Activated T-cell treated with anti-CD3 and anti-CD28 coated beads for 48 hours (primary cell): Measurements from ENCODE around the gene LTBP3.

ENCODE experiments used
- DNase-seq: peaks from one replicate; pipeline ENCODE4 v3.0.0-alpha.2; 2020; ENCODE audit warnings: low read depth

LTBP3 gene

DNA sequence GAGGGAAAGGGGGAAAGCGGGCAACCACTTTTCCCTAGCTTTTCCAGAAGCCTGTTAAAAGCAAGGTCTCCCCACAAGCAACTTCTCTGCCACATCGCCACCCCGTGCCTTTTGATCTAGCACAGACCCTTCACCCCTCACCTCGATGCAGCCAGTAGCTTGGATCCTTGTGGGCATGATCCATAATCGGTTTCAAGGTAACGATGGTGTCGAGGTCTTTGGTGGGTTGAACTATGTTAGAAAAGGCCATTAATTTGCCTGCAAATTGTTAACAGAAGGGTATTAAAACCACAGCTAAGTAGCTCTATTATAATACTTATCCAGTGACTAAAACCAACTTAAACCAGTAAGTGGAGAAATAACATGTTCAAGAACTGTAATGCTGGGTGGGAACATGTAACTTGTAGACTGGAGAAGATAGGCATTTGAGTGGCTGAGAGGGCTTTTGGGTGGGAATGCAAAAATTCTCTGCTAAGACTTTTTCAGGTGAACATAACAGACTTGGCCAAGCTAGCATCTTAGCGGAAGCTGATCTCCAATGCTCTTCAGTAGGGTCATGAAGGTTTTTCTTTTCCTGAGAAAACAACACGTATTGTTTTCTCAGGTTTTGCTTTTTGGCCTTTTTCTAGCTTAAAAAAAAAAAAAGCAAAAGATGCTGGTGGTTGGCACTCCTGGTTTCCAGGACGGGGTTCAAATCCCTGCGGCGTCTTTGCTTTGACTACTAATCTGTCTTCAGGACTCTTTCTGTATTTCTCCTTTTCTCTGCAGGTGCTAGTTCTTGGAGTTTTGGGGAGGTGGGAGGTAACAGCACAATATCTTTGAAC lies 52.5 kb downstream of the LTBP3 start:
- DNase-seq, result no peak

DNA sequence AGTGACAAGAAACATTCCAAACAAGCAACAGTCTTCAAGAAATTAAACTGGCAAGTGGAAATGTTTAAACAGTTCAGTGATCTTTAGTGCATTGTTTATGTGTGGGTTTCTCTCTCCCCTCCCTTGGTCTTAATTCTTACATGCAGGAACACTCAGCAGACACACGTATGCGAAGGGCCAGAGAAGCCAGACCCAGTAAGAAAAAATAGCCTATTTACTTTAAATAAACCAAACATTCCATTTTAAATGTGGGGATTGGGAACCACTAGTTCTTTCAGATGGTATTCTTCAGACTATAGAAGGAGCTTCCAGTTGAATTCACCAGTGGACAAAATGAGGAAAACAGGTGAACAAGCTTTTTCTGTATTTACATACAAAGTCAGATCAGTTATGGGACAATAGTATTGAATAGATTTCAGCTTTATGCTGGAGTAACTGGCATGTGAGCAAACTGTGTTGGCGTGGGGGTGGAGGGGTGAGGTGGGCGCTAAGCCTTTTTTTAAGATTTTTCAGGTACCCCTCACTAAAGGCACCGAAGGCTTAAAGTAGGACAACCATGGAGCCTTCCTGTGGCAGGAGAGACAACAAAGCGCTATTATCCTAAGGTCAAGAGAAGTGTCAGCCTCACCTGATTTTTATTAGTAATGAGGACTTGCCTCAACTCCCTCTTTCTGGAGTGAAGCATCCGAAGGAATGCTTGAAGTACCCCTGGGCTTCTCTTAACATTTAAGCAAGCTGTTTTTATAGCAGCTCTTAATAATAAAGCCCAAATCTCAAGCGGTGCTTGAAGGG lies 53.3 kb downstream of the LTBP3 start:
- no peak for DNase-seq

DNA sequence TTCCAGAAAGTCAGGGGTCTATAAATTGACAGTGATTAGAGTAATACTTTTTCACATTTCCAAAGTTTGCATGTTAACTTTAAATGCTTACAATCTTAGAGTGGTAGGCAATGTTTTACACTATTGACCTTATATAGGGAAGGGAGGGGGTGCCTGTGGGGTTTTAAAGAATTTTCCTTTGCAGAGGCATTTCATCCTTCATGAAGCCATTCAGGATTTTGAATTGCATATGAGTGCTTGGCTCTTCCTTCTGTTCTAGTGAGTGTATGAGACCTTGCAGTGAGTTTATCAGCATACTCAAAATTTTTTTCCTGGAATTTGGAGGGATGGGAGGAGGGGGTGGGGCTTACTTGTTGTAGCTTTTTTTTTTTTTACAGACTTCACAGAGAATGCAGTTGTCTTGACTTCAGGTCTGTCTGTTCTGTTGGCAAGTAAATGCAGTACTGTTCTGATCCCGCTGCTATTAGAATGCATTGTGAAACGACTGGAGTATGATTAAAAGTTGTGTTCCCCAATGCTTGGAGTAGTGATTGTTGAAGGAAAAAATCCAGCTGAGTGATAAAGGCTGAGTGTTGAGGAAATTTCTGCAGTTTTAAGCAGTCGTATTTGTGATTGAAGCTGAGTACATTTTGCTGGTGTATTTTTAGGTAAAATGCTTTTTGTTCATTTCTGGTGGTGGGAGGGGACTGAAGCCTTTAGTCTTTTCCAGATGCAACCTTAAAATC lies 54.0 kb downstream of the LTBP3 start:
- no peak for DNase-seq

DNA sequence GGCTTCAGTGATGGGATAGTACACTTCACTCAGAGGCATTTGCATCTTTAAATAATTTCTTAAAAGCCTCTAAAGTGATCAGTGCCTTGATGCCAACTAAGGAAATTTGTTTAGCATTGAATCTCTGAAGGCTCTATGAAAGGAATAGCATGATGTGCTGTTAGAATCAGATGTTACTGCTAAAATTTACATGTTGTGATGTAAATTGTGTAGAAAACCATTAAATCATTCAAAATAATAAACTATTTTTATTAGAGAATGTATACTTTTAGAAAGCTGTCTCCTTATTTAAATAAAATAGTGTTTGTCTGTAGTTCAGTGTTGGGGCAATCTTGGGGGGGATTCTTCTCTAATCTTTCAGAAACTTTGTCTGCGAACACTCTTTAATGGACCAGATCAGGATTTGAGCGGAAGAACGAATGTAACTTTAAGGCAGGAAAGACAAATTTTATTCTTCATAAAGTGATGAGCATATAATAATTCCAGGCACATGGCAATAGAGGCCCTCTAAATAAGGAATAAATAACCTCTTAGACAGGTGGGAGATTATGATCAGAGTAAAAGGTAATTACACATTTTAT lies 54.7 kb downstream of the LTBP3 start:
- DNase-seq, result no peak

DNA sequence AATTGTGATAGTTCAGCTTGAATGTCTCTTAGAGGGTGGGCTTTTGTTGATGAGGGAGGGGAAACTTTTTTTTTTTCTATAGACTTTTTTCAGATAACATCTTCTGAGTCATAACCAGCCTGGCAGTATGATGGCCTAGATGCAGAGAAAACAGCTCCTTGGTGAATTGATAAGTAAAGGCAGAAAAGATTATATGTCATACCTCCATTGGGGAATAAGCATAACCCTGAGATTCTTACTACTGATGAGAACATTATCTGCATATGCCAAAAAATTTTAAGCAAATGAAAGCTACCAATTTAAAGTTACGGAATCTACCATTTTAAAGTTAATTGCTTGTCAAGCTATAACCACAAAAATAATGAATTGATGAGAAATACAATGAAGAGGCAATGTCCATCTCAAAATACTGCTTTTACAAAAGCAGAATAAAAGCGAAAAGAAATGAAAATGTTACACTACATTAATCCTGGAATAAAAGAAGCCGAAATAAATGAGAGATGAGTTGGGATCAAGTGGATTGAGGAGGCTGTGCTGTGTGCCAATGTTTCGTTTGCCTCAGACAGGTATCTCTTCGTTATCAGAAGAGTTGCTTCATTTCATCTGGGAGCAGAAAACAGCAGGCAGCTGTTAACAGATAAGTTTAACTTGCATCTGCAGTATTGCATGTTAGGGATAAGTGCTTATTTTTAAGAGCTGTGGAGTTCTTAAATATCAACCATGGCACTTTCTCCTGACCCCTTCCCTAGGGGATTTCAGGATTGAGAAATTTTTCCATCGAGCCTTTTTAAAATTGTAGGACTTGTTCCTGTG lies 55.4 kb downstream of the LTBP3 start:
- no peak for DNase-seq

DNA sequence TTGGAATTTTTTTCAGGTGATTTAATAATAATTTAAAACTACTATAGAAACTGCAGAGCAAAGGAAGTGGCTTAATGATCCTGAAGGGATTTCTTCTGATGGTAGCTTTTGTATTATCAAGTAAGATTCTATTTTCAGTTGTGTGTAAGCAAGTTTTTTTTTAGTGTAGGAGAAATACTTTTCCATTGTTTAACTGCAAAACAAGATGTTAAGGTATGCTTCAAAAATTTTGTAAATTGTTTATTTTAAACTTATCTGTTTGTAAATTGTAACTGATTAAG lies 55.9 kb downstream of the LTBP3 start:
- DNase-seq, result no peak

DNA sequence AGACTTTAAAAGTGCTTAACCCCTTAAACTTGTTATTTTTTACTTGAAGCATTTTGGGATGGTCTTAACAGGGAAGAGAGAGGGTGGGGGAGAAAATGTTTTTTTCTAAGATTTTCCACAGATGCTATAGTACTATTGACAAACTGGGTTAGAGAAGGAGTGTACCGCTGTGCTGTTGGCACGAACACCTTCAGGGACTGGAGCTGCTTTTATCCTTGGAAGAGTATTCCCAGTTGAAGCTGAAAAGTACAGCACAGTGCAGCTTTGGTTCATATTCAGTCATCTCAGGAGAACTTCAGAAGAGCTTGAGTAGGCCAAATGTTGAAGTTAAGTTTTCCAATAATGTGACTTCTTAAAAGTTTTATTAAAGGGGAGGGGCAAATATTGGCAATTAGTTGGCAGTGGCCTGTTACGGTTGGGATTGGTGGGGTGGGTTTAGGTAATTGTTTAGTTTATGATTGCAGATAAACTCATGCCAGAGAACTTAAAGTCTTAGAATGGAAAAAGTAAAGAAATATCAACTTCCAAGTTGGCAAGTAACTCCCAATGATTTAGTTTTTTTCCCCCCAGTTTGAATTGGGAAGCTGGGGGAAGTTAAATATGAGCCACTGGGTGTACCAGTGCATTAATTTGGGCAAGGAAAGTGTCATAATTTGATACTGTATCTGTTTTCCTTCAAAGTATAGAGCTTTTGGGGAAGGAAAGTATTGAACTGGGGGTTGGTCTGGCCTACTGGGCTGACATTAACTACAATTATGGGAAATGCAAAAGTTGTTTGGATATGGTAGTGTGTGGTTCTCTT lies 56.5 kb downstream of the LTBP3 start:
- no peak for DNase-seq

DNA sequence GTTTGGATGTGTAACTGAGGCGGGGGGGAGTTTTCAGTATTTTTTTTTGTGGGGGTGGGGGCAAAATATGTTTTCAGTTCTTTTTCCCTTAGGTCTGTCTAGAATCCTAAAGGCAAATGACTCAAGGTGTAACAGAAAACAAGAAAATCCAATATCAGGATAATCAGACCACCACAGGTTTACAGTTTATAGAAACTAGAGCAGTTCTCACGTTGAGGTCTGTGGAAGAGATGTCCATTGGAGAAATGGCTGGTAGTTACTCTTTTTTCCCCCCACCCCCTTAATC lies 57.0 kb downstream of the LTBP3 start:
- DNase-seq, result no peak

DNA sequence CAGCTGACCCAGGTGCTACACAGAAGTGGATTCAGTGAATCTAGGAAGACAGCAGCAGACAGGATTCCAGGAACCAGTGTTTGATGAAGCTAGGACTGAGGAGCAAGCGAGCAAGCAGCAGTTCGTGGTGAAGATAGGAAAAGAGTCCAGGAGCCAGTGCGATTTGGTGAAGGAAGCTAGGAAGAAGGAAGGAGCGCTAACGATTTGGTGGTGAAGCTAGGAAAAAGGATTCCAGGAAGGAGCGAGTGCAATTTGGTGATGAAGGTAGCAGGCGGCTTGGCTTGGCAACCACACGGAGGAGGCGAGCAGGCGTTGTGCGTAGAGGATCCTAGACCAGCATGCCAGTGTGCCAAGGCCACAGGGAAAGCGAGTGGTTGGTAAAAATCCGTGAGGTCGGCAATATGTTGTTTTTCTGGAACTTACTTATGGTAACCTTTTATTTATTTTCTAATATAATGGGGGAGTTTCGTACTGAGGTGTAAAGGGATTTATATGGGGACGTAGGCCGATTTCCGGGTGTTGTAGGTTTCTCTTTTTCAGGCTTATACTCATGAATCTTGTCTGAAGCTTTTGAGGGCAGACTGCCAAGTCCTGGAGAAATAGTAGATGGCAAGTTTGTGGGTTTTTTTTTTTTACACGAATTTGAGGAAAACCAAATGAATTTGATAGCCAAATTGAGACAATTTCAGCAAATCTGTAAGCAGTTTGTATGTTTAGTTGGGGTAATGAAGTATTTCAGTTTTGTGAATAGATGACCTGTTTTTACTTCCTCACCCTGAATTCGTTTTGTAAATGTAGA lies 57.6 kb downstream of the LTBP3 start:
- DNase-seq, result no peak

DNA sequence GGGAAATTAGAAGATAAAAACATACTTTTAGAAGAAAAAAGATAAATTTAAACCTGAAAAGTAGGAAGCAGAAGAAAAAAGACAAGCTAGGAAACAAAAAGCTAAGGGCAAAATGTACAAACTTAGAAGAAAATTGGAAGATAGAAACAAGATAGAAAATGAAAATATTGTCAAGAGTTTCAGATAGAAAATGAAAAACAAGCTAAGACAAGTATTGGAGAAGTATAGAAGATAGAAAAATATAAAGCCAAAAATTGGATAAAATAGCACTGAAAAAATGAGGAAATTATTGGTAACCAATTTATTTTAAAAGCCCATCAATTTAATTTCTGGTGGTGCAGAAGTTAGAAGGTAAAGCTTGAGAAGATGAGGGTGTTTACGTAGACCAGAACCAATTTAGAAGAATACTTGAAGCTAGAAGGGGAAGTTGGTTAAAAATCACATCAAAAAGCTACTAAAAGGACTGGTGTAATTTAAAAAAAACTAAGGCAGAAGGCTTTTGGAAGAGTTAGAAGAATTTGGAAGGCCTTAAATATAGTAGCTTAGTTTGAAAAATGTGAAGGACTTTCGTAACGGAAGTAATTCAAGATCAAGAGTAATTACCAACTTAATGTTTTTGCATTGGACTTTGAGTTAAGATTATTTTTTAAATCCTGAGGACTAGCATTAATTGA lies 58.3 kb downstream of the LTBP3 start:
- no peak for DNase-seq

DNA sequence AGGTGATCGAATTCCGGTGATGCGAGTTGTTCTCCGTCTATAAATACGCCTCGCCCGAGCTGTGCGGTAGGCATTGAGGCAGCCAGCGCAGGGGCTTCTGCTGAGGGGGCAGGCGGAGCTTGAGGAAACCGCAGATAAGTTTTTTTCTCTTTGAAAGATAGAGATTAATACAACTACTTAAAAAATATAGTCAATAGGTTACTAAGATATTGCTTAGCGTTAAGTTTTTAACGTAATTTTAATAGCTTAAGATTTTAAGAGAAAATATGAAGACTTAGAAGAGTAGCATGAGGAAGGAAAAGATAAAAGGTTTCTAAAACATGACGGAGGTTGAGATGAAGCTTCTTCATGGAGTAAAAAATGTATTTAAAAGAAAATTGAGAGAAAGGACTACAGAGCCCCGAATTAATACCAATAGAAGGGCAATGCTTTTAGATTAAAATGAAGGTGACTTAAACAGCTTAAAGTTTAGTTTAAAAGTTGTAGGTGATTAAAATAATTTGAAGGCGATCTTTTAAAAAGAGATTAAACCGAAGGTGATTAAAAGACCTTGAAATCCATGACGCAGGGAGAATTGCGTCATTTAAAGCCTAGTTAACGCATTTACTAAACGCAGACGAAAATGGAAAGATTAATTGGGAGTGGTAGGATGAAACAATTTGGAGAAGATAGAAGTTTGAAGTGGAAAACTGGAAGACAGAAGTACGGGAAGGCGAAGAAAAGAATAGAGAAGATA lies 59.0 kb downstream of the LTBP3 start, which contains the start of gene MALAT1:
Gene MALAT1 (plus strand): TSS at position 69 of the 736 bp plus-strand sequence.
- peak; percentile 84 for DNase-seq

DNA sequence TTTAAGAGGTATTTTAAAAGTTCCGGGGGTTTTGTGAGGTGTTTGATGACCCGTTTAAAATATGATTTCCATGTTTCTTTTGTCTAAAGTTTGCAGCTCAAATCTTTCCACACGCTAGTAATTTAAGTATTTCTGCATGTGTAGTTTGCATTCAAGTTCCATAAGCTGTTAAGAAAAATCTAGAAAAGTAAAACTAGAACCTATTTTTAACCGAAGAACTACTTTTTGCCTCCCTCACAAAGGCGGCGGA lies 59.5 kb downstream of the LTBP3 start:
- no peak for DNase-seq

DNA sequence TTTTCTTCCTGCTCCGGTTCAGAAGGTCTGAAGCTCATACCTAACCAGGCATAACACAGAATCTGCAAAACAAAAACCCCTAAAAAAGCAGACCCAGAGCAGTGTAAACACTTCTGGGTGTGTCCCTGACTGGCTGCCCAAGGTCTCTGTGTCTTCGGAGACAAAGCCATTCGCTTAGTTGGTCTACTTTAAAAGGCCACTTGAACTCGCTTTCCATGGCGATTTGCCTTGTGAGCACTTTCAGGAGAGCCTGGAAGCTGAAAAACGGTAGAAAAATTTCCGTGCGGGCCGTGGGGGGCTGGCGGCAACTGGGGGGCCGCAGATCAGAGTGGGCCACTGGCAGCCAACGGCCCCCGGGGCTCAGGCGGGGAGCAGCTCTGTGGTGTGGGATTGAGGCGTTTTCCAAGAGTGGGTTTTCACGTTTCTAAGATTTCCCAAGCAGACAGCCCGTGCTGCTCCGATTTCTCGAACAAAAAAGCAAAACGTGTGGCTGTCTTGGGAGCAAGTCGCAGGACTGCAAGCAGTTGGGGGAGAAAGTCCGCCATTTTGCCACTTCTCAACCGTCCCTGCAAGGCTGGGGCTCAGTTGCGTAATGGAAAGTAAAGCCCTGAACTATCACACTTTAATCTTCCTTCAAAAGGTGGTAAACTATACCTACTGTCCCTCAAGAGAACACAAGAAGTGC lies 60.0 kb downstream of the LTBP3 start:
- DNase-seq, result peak; percentile 55

DNA sequence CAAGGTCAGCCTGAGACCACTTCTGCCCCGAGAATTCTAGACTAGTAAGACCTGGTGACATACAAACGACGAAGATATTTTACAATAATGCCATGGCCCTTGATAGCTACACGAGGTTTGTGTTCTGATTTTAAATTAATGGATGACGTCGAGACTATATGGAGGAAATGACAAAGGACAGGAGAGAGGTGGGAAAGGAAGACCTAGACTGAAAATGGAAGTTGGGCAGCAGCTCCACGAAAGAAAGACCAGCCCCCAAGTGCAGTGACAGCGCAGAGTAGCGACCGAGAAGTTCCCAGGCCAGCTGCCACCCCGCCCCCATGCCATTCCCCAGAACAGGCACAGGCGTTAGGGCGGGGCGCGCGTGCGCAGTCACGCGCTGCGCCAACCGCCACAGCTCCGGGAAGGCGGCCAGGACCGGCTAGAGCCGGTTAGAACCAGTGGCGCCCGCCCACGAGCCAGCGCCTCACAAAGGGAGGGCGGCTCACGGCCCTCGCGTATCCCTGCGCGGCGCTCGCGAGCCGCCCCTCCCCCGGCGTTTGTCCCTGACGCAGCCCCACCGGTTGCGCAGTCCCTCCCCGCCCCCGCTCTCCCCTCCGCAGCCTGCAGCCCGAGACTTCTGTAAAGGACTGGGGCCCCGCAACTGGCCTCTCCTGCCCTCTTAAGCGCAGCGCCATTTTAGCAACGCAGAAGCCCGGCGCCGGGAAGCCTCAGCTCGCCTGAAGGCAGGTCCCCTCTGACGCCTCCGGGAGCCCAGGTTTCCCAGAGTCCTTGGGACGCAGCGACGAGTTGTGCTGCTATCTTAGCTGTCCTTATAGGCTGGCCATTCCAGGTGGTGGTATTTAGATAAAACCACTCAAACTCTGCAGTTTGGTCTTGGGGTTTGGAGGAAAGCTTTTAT lies 60.8 kb downstream of the LTBP3 start:
- DNase-seq, result peak; percentile 100

DNA sequence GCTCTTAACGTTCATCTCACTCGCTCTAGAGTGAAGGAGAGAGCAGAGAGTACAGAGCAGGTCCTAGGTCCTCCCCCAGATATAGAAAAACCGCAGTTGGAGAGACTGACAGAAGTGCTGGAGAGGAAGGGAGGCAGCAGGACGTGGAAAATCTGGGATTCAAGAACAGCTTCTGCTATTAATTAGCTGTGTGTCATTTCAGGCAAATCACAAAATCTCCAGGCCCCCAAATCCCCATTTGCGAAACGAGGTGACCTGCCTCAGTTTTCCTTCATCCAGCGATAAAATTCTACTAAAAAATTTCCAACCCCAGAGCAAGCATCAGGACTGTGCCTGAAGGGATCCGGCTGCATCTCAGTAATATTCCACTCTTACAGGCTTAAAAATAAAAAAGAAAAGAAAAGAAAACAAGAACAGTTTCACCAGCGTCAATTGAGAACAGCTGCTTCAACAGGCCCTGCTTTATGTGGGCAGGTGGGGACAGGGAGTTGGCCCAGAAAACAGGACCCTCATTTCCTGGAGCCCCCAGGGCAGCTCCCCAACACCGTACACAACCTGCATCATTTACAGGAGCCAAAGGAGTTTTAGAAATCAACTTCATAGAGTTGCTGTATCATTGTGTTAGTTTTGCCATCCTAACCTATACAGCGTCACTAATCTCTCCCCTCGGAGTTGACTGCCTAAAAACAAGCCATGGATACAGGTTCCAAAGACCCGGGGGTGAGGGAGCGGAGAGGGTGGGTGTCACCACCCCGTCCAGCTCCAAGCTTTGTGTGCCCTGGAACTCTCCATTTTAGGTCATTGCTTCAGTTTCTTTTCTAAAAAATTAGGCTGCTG lies 61.6 kb downstream of the LTBP3 start:
- DNase-seq, result no peak

DNA sequence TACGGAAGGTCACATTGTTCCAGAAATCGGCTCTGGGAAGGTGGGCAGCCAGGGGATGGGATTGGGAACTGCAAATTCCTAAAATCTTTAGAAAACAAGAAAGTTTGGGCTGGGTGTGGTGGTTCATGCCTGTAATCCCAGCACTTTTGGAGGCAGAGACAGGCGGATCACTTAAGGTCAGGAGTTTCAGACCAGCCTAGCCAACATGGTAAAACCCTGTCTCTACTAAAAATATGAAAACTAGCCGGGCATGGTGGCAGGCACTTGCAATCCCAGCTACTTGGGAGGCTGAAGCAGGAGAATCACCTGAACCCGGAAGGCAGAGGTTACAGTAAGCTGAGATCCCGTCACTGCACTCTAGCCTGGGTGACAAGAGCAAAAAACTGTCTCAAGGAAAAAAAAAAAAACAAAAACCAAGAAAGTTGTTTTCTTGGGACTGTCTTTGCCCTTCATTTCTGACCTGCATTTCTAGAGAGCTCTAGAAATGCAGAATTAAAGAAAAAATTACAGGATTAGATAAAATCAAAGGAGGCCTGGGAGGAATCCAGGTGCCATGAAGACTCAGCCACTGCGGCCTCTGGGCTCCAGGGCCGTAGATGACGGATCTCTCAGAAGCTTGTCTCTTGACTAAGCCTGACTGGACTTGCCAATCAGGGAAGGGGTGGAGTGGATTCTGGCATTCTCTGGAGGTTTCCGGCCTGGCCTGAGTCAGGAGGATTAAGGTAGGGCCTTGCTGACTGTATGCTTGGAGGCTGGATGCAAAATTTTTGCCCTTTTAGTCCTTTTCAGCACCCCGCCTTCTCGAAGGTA lies 64.6 kb downstream of the LTBP3 start:
- no peak for DNase-seq
